Myometrial cell (primary cell): Measurements from ENCODE around the gene IP6K2. TPM values are rescaled to one million over a fixed set of nuclear protein-coding genes. Genes with fewer than 3 reads are reported as not detected.

Source experiments
- total RNA-seq: library from RNA; depleted of rRNA; stranded (reverse); fragments of >200 nt; gene quantifications from 2 replicates; pipeline ENCODE4 v1.2.3, GENCODE V29; 2015

IP6K2 gene
- 50.9 and 57.1 TPM in 2 replicates for total RNA-seq

DNA sequence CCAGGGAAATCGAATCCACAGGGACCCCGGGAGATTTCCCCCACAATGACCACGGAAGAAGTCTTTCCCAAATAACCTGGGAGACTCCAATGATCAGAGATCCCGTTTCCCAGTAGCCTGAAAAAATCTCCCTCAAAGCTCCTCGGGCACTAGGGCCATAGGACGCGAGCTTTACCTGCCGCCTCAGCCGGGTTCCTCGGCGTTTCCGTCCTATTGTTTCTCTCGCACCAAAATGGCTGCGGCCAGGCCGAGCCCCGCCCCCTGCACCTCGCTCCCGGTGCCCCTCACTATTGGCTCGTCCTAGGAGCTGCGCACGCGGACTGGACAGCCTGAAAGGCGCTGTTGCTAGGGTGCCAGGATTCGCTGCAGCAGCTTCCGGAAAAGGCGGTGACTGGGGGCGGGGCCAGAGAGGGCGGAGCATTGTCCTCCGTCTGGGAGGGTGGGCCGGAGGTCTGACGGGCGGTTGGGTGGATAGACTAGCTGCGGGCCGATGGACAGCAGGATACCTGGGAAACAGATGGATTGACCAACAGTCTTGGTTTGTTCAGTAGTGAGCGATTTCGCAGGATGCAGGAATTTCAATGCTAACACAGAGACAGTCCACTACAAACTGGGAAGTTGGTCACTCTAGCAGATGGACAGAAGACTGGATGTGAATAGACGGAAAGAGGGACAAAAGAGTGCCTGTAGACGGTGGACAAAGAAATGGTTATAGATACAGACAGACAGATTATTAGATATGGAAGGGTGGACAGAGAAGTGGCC is at the start of gene IP6K2:
Gene IP6K2 (minus strand): TSS at position 240 of the 765 bp plus-strand sequence. CDS start 21,930 bp downstream, outside the sequence.

DNA sequence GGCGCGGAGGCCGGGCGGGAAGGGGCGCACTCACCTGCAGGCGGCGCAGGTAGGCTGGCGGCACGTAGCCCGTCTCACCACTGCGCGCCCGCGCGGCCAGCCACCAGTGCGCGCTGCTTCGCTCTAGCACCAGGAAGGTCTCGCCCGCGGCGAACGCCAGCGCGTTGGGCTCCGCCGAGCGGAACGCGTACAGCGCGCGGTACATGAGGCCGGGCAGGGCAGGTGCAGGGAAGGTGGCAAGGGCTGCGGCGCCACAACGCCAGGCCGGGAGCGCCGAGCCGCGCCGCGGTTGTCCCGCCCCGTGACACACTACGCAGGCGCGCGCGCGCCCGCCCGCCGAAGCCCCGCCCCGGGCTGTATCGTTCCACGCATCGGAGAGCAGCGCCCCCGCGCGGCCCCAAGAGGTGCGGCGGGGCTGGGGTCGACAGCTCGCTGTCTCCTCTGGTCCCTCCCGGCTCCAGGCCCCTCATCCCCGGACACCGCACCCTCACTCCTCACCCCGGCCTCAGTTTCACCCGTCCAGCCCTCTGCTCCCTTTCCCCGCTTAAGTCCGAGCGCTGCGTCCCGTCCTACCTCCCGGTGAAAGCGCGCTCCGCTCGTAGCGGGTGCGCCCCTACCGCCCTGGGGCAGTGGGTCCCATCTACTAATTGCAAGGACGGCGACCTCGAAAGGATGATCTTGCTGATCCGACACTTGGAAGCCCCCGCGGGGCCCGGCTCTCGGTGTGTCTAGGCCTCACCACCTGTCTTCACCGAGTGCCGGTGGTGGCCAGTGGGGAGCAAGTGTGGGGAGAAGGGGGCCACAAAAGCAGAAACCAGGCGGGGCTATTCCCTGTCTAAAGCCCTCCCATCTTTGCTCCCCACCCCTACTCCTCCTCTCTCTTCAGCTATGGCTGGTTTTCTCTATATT is 31.2 kb downstream of the IP6K2 start, which contains the start of gene NCKIPSD:
Gene NCKIPSD (minus strand): TSS at position 313 of the 909 bp plus-strand sequence. CDS start 108 bp downstream, at position 205.

GRCh38 chr3:48662753-48663488 is 54.1 kb downstream of the IP6K2 start, which contains the start of gene CELSR3:
Gene CELSR3, minus strand, starts transcription at chr3:48662886. Its CDS starts 252 bp downstream, at chr3:48662634.

Other genes with a start within 250 kb of the IP6K2 start
- 235 and 272 TPM in 2 replicates for gene SHISA5, start 213.0 kb downstream of the IP6K2 start, total RNA-seq
- 13.8 and 14.4 TPM in 2 replicates for gene PFKFB4, start 160.4 kb downstream of the IP6K2 start, total RNA-seq
- gene UCN2, start 153.4 kb downstream of the IP6K2 start, total RNA-seq, result not detected in 2 replicates
- gene COL7A1, start 121.9 kb downstream of the IP6K2 start, total RNA-seq, result 4.4 and 6.6 TPM in 2 replicates
- 425 and 465 TPM in 2 replicates for gene UQCRC1, start 107.6 kb downstream of the IP6K2 start, total RNA-seq
- gene TMEM89, start 95.5 kb downstream of the IP6K2 start, total RNA-seq, result not detected in 2 replicates
- gene SLC26A6, start 81.8 kb downstream of the IP6K2 start, total RNA-seq, result 19.3 and 26.2 TPM in 2 replicates
- gene CELSR3, start 54.3 kb downstream of the IP6K2 start, total RNA-seq, result 0.86 and 1.4 TPM in 2 replicates
- 27.1 and 31.4 TPM in 2 replicates for gene NCKIPSD, start 31.3 kb downstream of the IP6K2 start, total RNA-seq
- gene PRKAR2A, start 130.7 kb upstream of the IP6K2 start, total RNA-seq, result 28.5 and 34.7 TPM in 2 replicates
- gene SLC25A20, start 181.7 kb upstream of the IP6K2 start, total RNA-seq, result 24.8 and 28.2 TPM in 2 replicates
- 55.4 and 59.5 TPM in 2 replicates for gene ARIH2, start 201.6 kb upstream of the IP6K2 start, total RNA-seq